ENCODE measurements around the gene FOSL1. TPM values are rescaled to one million over a fixed set of nuclear protein-coding genes. Genes with fewer than 3 reads are reported as not detected.

FOSL1 gene
- polyA plus RNA-seq, 3 donors, result 2.5 to 28.2 (median 2.5) TPM

- H3K36me3 Mint-ChIP-seq, result peaks cover 8% of the 10 kb centered on the region in 2 donors
- peaks cover 10% of the 10 kb centered on the region for H4K20me1 ChIP-seq (ENCODE audit: insufficient read depth, low read length)
- peak overlapping the region in 1 of 3 experiments; percentile 44 for H3K4me3 ChIP-seq (replicated peaks in 1 of 3; ENCODE audit: low read depth in 2 of 3, low read length in 3 of 3)
- peak overlapping the region; percentile 3 to 85 for H3K27ac ChIP-seq (ENCODE audit: low read depth in 1 of 2, low read length in 2 of 2)
- no peak for TF ChIP-seq CTCF (IDR thresholded peaks at IDR 0.05)
- peak overlapping the region in 3 of 7 donors; percentile 19 to 83 (median 78) for H3K27ac Mint-ChIP-seq
- H3K36me3 ChIP-seq (replicated peaks in 1 of 2; ENCODE audit: control insufficient read depth in 1 of 2, insufficient read depth in 2 of 2, low read length in 2 of 2), result peaks cover 0 to 2% of the 10 kb centered on the region in 2 donors
- H2AFZ ChIP-seq (ENCODE audit: insufficient read depth, low read depth, low read length, poor library complexity, severe bottlenecking), result no peak overlapping the region
- no peak for DNase-seq
- H3K27me3 Mint-ChIP-seq (ENCODE audit: low read depth in 3 of 3), result peaks cover 0 to 2% (median 0%) of the 10 kb centered on the region in 3 donors
- peak overlapping the region in 1 of 2 donors; percentile 30 for H3K4me3 Mint-ChIP-seq
- no peaks in the 10 kb centered on the region for H3K9me3 Mint-ChIP-seq
- 56% methylated on average over 2 of the region's 7 CpGs for WGBS (ENCODE audit: insufficient coverage)
- H3K4me2 ChIP-seq (replicated peaks; ENCODE audit: extremely low read depth, low read length, poor library complexity, severe bottlenecking), result peak overlapping the region; percentile 68
- intact Hi-C loops (cut with micrococcal nuclease), result loop anchor here in 1 of 2 donors (1.0 kb wide), 1 partner anchor 14 kb away; no protein-coding TSS in a partner anchor
- H3K27me3 ChIP-seq (ENCODE audit: control insufficient read depth in 2 of 2, insufficient read depth in 2 of 2, low read length in 2 of 2), result no peaks in the 10 kb centered on the region
- peak overlapping the region; percentile 24 for H3K9ac ChIP-seq (ENCODE audit: insufficient read depth, low read length, poor library complexity, severe bottlenecking)
- H3K9me3 ChIP-seq (replicated peaks in 1 of 2; ENCODE audit: control insufficient read depth in 1 of 2, insufficient read depth in 1 of 2, low read length in 2 of 2), result no peaks in the 10 kb centered on the region
- H3K4me1 Mint-ChIP-seq, result peaks cover 60% of the 10 kb centered on the region
- H3K79me2 ChIP-seq (ENCODE audit: insufficient read depth, low read length), result peaks cover 38% of the 10 kb centered on the region
- peaks cover 64 to 71% of the 10 kb centered on the region in 2 donors for H3K4me1 ChIP-seq (ENCODE audit: control insufficient read depth in 1 of 2, insufficient read depth in 2 of 2, low read length in 2 of 2)
These were observed 16.2 kb upstream of the FOSL1 start for GRCh38 chr11:65916391-65916790.

- Histone ChIP-seq H3K4me3 (replicated peaks in 1 of 3; ENCODE audit: low read depth in 2 of 3, low read length in 3 of 3) (peak overlapping the region in 1 of 3 experiments; percentile 44), H4K20me1 (ENCODE audit: insufficient read depth, low read length) (peaks cover 10% of the 10 kb centered on the region), H3K36me3 (replicated peaks in 1 of 2; ENCODE audit: control insufficient read depth in 1 of 2, insufficient read depth in 2 of 2, low read length in 2 of 2) (no peaks in the 10 kb centered on the region), H3K27ac (ENCODE audit: low read depth in 1 of 2, low read length in 2 of 2) (peak overlapping the region; percentile 48 to 85), H3K27me3 (ENCODE audit: control insufficient read depth in 2 of 2, insufficient read depth in 2 of 2, low read length in 2 of 2) (no peaks in the 10 kb centered on the region), H3K4me1 (ENCODE audit: control insufficient read depth in 1 of 2, insufficient read depth in 2 of 2, low read length in 2 of 2) (peaks cover 63 to 69% of the 10 kb centered on the region in 2 donors), H3K9me3 (replicated peaks in 1 of 2; ENCODE audit: control insufficient read depth in 1 of 2, insufficient read depth in 1 of 2, low read length in 2 of 2) (no peaks in the 10 kb centered on the region), H2AFZ (ENCODE audit: insufficient read depth, low read depth, low read length, poor library complexity, severe bottlenecking) (no peak overlapping the region), H3K9ac (ENCODE audit: insufficient read depth, low read length, poor library complexity, severe bottlenecking) (peak overlapping the region; percentile 24), H3K79me2 (ENCODE audit: insufficient read depth, low read length) (peaks cover 36% of the 10 kb centered on the region), H3K4me2 (replicated peaks; ENCODE audit: extremely low read depth, low read length, poor library complexity, severe bottlenecking) (peak overlapping the region; percentile 68)
- intact Hi-C loops (cut with micrococcal nuclease), result loop anchor here in 1 of 2 donors (1.0 kb wide), 1 partner anchor 14 kb away; no protein-coding TSS in a partner anchor
- H3K4me1 Mint-ChIP-seq, result peaks cover 59% of the 10 kb centered on the region
- 16% methylated on average over 11 of the region's 13 CpGs for WGBS (ENCODE audit: insufficient coverage)
- H3K36me3 Mint-ChIP-seq, result peaks cover 6 to 8% of the 10 kb centered on the region in 2 donors
- H3K27ac Mint-ChIP-seq, result peak overlapping the region in 4 of 7 donors; percentile 19 to 84 (median 80)
- peak overlapping the region in 1 of 2 donors; percentile 72 for H3K4me3 Mint-ChIP-seq
- TF ChIP-seq CTCF (IDR thresholded peaks at IDR 0.05), result no peak
- peaks cover 0 to 2% (median 0%) of the 10 kb centered on the region in 3 donors for H3K27me3 Mint-ChIP-seq (ENCODE audit: low read depth in 3 of 3)
- H3K9me3 Mint-ChIP-seq, result no peaks in the 10 kb centered on the region
- peak; percentile 86 to 96 (median 92) for DNase-seq
These were observed 15.6 kb upstream of the FOSL1 start for GRCh38 chr11:65915821-65916251.
